ENCODE data around the gene ACSF3. TPM values are rescaled to one million over a fixed set of nuclear protein-coding genes. Genes with fewer than 3 reads are reported as not detected.

ACSF3 gene
- total and polyA plus RNA-seq, 2 of the 4 experiments (the other 2 are of a cell fraction) = 9.5 to 14.2 TPM

- no peak for TF ChIP-seq MXI1 (IDR thresholded peaks at IDR 0.05; ENCODE audit: borderline replicate concordance, low read depth, low read length)
These were observed 18.6 kb upstream of the ACSF3 start (continued) for GRCh38 chr16:89074803-89075688.

- Histone ChIP-seq H3K4me3 (ENCODE audit: insufficient read depth, low read depth, low read length) (no peak overlapping the region), H2BK120ac (ENCODE audit: low read depth, low read length) (no peak overlapping the region), H3K9ac (ENCODE audit: low read depth, low read length) (no peak overlapping the region), H3K14ac (replicated peaks; ENCODE audit: low read depth, low read length) (no peak overlapping the region), H3K23ac (ENCODE audit: low read depth, low read length) (no peak overlapping the region), H2AK9ac (replicated peaks; ENCODE audit: low read depth, low read length, poor library complexity) (no peak overlapping the region), H3K9me1 (ENCODE audit: insufficient read depth, low read length) (no peaks in the 10 kb centered on the region), H2AFZ (replicated peaks; ENCODE audit: low read length, poor library complexity) (no peak overlapping the region), H2BK5ac (ENCODE audit: low read depth, low read length, poor library complexity, severe bottlenecking) (no peak overlapping the region), H4K8ac (ENCODE audit: low read depth in 2 of 2, low read length in 2 of 2) (no peak overlapping the region), H3K9me3 (ENCODE audit: control insufficient read depth, insufficient read depth, low read length) (peaks cover 2% of the 10 kb centered on the region; the same call in 1 of the 2 replicates), H3K27ac (ENCODE audit: insufficient read depth, low read length) (no peak overlapping the region), H4K20me1 (ENCODE audit: insufficient read depth, low read length) (no peaks in the 10 kb centered on the region), H4K91ac (ENCODE audit: insufficient read depth, low read depth, low read length) (no peak overlapping the region), H3K4me1 (ENCODE audit: control insufficient read depth, insufficient read depth, low read length) (no peaks in the 10 kb centered on the region), H2AK5ac (ENCODE audit: low read depth, low read length) (no peak overlapping the region), H3K4ac (ENCODE audit: low read depth, low read length) (no peak overlapping the region), H3K36me3 (ENCODE audit: control insufficient read depth, insufficient read depth, low read length) (no peaks in the 10 kb centered on the region), H3K56ac (ENCODE audit: extremely low read depth, insufficient read depth, low read length) (no peak overlapping the region), H3K18ac (ENCODE audit: low read depth, low read length) (no peak overlapping the region), H2BK20ac (ENCODE audit: low read depth, low read length) (no peak overlapping the region), H3K4me2 (ENCODE audit: low read depth, low read length) (no peak overlapping the region), H3K27me3 (ENCODE audit: control insufficient read depth, insufficient read depth, low read length) (peaks cover 4% of the 10 kb centered on the region; the same call in 1 of the 2 replicates), H4K5ac (ENCODE audit: low read depth, low read length) (no peak overlapping the region), H2BK15ac (ENCODE audit: low read depth, low read length) (no peak overlapping the region), H3K79me1 (ENCODE audit: low read depth in 1 of 2, low read length in 2 of 2) (no peaks in the 10 kb centered on the region)
- WGBS, 2 experiments (ENCODE audit: extremely low coverage in 2 of 2, insufficient read length in 1 of 2) = 94% methylated on average over 14 of the region's 14 CpGs; no CpG with 5 or more reads in 1 of the 2 experiments
- ChIA-PET CTCF (no interaction called here), POLR2A (ENCODE audit: unreplicated experiment) (no interaction called here)
- no TSS peak for BruUV-seq (replicated peaks)
- no peak for ATAC-seq (ENCODE audit: low read depth)
- dilution Hi-C loops (cut with HindIII; ENCODE audit: low sequenced_read_pairs, unreplicated experiment) (no loop called here), intact Hi-C loops (cut with micrococcal nuclease) (no loop called here), in situ Hi-C loops (cut with MboI; ENCODE audit: low sequenced_read_pairs) (no loop called here)
- DNase-seq = no peak
- TF ChIP-seq BHLHE40 (IDR thresholded peaks at IDR 0.05; ENCODE audit: low read depth, low read length) = no peak
- no peak for TF ChIP-seq CHD1 (IDR thresholded peaks at IDR 0.05; ENCODE audit: low read depth, low read length)
- TF ChIP-seq NFE2L2 (IDR thresholded peaks at IDR 0.05; ENCODE audit: low read depth, low read length) = no peak
- TF ChIP-seq ELK1 (IDR thresholded peaks at IDR 0.05; ENCODE audit: borderline replicate concordance, low read depth, low read length) = no peak
- TF ChIP-seq MXI1 (IDR thresholded peaks at IDR 0.05; ENCODE audit: borderline replicate concordance, low read depth, low read length) = no peak
- no peak for TF ChIP-seq USF2 (IDR thresholded peaks at IDR 0.05; ENCODE audit: low read depth, low read length)
- no peak for TF ChIP-seq RCOR1 (IDR thresholded peaks at IDR 0.05; ENCODE audit: insufficient replicate concordance, low read length)
- no peak for TF ChIP-seq SMC3 (IDR thresholded peaks at IDR 0.05; ENCODE audit: low read depth, low read length)
- no peak for TF ChIP-seq RFX5 (IDR thresholded peaks at IDR 0.05; ENCODE audit: low read depth, low read length)
- no peak for TF ChIP-seq CEBPB (IDR thresholded peaks at IDR 0.05; ENCODE audit: low read depth, low read length)
- no peak for TF ChIP-seq MAFK (IDR thresholded peaks at IDR 0.05; ENCODE audit: low read depth, low read length)
- no peak for TF ChIP-seq FOS (IDR thresholded peaks at IDR 0.05; ENCODE audit: low read depth, low read length)
These were observed 17.5 kb upstream of the ACSF3 start for GRCh38 chr16:89076159-89076558.
